Stimulated activated CD8-positive, alpha-beta memory T cell treated with anti-CD3 and anti-CD28 coated beads, Interleukin-15, amount 100 ng/mL, for 24 hours (primary cell): ENCODE measurements around the gene MACROH2A1.

Experiments
- DNase-seq: peaks from one replicate; pipeline ENCODE4 v3.0.0-alpha.2; 2020; ENCODE audit warnings: low read depth

MACROH2A1 gene

DNA sequence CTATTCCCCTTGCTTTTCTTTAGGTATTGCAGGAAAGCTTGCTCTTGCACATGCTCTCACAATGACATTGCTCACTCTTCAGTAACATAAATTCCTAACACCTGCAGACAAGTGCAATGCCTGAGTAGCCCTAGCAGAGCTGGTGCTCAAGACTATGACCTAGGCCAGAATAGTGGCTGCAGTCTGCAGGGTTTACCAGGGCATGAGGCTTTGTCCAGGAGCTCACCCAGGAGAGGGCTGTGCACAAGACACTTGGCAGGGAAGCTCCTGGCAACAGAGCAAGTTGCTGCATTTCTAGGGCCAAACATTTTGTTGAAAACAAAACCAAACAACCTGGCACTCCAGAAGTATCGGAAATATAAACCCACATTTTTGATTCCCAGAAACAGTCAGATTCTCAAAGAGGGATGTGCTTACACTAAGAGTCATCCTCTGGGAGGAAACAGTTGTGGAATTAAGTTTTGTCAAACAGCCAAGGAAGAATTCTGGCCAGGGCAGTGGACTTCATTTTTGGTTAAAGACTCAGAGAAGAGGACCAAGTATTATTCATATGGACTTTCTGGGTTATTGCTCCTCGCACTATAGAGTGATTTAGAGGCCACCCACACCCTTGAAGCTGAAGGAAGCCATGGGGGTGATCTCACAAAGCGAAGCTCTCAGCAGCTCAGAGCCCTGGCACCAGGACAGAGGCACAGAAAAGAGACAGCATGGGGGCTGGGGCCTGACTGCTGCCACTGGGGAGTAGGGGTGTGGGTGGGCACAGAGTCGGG, 44.9 kb downstream of the MACROH2A1 start:
- no peak for DNase-seq

DNA sequence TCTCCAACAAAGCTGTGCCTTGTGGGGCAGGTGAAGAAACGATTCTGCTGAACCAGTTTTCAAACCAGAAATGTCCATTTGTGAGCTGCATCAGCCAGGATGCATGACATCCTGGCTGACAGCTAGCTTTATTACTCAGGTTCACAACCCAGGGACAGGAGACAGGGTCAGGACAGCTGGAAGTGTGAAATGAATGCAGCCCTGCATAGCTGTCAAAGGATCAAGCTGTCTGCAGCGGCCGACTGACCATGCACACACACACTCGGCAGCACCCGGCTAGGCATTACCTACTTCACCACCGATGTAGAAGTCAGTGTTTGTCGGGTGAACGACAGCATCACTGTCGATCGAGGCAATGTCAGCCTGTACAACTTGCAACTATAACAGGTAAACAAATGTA, 48.5 kb downstream of the MACROH2A1 start:
- no peak for DNase-seq

DNA sequence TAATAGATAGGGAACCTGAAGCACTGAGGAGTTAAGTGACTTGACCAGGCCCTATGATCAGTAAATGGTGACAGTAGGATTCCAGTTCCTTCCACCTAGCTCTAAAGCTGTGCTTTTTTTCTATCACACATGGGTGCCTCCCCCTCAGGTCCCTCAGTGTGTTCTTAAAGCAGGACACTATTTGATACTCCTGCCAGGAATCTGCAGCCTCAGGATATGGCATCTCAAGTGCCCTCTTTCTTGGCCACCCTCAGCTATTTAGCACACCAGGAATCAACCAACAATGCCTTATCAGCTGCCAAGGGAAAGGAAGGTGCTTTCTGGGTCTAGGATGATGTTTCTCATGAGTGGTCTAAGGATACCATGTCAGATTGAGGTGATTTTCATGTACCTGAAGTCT, 49.1 kb downstream of the MACROH2A1 start:
- DNase-seq = no peak

DNA sequence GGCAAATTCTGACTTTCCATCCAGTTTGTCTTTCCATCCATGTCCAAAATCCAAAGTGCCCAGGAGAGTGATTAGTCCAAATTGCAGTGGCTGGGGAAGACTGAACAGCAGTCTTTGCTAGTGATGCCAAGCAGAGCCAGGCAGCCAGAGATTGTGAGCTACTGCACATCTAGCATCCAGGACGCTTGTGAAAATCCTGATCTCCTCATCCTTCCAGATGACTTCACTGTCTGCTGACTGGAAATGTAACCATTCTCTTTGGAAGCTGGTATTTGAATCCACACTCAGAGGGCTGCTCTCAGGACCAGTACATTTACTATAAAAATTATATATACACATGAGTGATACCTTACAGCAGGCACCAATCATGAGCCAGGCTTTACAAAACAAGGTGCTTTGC, 49.6 kb downstream of the MACROH2A1 start:
- DNase-seq = no peak

DNA sequence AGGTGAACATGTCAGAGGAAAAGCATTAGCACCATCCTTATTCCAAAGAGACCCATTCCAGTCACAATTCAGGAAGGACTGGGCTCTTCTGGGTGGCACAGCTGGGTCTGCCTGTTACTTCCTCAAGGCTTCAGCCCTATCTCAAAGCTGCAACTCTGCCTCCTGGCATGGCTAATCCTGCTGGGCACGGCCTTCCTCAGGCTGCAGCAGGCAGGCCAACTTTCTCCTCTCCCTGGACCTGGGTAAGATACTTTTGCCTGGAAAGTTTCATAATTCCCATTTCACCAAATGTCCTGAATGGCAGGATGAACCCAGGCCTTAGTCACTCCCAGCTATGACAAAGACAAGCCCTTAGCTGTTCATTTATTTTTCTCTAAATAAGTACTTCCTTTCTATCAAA, 50.1 kb downstream of the MACROH2A1 start:
- DNase-seq = no peak

DNA sequence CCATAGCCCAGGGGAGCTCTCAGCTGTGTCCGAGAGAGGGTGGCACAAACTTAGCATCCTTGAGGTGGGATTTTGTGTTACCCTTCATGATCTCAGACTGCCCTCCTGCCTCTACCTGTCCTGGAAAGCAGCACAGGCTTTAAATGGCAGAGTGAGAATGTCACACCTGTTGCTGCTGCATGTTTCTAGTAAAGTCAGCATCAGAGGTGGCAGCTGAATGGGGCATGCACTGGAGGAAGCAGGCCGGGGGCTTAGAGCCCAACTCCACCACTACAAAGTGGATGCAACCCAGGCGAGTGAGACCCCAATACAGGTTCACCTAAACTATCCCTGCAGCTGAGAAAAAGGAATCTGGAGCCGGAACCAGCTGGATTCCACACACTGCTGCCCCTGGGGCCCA, 51.6 kb downstream of the MACROH2A1 start:
- DNase-seq = no peak

DNA sequence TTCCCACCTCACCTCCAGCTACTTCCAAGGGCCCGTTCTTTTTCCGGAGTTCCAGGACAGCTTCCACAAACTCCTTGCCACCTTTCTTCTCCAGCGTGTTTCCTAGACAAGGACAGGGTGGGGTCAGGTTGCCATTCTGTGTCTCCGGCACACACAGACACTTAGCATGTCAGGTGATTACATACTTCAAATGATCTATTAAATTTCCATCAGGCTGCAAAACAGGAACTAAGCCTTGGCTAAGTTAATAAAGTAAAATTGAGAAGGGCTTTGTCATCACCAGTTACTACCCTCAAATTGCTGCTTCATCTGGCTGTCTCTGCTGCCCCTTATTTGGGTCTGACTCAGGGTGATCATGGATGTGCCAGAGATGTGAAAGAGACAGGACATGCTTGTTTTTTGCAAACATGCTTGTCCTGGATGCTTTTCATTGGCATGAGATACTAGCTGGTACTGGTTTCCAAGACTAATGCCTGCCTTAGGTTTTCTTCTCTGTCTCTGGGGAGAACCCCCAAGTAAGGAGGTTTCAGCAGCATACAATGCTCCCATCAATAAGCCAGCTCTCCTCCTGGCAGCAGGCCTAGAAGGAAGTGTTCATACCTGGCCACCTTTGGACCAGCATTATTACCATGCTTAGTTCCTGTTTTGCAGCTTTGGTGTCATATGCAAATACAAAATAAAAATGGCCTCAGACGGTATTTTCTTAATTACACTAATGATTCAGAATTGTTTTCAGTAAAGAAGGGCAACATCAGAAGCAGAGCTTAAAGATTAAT, 52.9 kb downstream of the MACROH2A1 start:
- no peak for DNase-seq

DNA sequence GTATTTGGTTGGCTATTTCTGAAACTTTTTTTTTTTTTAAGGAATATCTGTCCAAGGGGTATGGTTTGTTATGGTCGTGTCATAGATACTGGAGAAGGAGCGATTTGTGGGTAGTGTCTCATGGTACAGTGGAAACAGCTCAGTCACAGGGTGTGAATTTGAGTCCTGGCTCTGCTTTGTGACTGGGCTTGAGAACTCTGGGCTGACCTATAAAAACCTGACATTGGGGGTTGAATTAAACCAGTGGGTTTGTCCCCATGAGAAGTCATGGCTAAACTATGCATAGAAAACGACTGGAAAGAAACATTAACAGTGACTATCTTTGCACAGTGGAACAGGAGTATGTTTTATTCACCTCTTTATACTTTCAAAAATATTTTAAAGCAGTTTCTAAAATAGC, 54.7 kb downstream of the MACROH2A1 start:
- no peak for DNase-seq

DNA sequence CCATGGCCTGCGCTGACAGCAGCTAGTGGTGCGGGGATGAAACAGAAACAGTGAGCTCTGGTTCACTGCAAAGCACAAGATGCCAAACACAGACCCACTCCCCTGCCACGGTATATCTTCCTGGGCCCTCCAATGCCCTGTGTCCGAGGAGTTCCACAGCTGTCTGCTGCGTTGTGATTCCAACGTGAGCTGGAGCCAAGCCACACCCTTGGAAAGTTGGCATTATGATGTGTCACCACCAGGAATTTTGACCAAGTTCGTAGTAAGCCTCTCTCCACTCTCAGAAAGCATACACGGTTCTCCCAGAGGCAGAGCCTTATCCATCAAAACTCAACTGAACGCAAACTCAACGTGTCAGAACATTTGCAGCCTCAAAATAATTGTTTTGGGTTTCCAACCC, 55.6 kb downstream of the MACROH2A1 start:
- DNase-seq = no peak

DNA sequence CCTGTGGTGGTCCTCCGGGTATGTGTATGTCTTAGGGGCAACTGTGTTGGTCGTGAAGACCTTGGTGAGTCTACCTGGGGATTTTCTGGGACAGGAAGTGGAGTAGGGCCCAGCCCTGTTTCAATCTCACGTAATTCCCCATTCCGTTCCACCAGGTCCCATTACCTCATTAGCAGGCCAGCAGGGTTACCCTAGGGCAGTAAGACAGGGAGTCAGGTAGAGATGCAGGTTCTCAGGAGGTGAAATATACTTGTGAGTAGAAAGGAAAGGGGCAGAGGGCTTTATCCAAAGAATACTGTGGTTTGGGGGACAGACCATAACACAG, 56.5 kb downstream of the MACROH2A1 start:
- no peak for DNase-seq

DNA sequence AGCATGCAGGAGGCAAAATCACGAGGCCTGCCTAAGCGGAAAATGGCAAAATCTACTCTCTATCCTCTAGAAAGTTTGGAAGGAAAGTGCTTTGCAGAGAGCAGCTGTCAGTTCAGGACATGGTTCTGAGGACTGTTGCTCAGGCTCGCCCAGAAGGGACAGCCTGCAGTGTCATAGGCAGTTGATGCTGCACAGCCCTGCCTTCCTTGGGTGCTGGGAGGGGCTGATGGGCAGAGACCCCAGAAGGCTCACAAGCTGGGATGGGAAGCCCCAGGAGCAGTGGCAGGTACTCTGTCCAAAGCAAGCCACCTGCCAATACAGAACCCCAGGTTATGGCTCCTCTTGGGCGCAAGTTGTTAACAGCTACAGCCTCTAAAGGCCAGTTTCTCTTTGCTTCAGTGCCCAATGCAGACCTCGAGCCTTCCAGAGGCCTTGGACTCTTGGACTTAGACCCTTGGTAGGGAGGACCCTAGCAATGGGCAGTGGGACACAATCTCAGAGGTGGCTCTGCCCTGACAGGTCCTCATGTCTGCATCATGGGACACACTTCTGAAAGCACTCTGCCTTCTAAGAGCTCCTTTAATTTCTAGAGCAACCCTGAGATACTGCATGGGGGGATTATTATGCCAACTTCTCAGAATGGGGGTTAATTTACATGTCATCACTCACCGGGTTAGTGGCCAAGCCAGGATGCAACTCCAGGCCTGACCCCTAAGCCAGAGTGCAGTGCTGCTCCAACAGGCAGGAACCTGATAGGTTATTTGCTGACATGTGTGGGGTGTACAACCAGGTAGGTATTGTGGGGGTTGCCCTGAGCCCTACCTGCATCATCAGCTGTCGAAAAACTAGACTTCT, 57.1 kb downstream of the MACROH2A1 start:
- no peak for DNase-seq

DNA sequence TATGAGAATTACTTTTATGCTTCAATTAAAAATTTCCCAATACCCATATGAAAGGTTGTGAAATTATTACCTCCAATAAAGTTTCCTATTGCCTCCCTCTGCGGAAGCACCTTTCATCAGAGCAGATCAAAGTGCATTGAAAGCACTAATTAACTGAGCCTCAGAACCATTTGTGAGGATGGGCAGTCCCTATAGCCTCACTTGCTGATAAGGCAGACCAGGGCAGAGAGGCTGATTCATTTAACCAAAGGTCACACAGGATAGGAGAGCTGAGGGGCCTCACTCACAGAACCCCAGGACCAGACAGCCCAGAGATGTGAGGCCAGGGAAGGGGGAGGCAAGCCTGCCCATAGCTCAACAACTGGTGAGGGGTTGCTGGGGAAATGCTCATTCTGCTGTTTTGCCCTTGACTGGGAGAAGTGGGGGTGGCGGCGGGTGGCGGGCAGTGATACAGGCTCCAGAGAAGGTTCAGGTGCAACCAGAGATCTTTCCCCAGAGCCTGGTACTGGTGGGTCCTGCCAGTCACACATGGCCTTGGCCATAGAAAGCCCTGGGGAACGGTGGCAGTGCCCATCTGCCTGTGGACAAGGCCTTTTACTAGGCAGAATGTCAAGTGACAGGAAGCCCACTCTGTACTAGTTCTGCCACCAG, 57.9 kb downstream of the MACROH2A1 start:
- no peak for DNase-seq

DNA sequence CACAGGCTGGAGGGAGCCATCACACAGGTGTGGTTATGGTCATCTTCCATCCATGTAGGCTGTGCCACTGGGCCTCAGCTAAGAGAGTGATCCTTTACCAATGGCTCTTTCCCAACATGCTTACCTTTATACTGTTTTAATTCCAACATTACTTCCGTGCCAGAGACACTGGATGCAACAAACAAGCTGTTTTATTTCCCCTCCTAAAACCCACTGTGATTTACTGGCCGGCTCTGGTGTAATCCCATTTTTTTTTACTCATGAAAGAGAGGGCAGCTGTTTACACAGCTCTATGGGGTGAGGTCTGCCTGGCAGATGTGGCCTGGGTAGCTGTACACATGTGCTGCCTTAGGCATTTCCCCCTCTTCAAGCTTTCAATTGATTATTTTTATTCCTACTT, 58.5 kb downstream of the MACROH2A1 start:
- DNase-seq = no peak

DNA sequence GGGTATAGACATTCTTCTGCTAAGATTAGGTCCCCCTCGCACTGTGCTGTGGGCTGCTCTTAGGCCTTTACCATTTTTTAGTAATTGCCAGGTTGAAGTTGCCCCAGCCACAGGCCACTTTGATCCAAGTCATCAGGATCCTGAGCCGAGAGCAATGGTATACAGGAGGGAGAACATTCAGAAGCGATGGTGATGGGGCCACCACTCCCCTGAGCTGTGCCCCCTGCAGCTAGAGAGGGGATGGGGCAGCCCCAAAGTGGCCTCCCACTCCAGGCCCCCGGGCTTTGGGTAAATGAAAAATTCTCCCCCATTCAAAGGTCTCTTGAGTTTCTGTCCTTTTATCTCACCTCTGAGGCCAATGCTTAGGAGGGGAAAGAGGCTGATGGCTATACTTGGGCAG, 59.4 kb downstream of the MACROH2A1 start:
- DNase-seq = no peak

DNA sequence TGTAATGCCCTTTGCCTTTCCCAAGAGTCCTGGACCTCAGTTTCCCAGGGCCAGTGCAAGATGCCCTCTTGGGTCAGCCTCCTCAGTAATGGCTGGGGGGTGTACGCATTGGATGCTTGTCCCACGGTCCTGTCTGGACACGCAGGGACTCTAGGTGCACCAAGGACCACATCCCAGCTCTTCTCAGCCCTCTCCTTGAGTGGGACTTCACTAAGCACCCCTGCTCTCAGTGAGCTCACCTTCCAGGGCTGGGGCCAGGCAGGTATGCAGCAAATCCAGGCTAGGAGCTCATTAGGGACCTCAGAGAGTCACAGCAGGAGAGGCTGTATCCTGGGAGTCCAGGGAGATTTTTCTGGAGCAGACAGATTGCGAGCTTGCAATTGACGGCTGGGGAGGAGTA, 59.8 kb downstream of the MACROH2A1 start:
- no peak for DNase-seq

DNA sequence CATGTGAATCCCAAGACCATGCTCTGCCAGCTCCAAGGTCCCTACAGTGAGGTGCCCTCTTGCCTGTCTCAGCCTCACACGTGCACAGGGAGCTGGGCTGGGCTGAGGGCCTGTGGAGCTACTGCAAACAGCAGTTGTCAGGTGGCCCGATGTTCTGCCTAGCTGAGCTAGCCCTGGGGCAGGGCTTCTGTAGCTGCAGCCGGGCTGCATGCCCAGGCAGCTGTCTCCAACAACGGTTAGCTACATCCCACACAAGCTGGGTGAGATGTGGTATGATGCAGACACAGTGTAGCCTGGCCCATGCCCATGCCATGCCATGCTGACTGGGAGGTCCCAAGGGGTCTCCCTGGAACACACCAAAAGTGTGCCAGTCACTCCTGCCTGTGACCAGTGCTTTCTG, 62.0 kb downstream of the MACROH2A1 start:
- no peak for DNase-seq

DNA sequence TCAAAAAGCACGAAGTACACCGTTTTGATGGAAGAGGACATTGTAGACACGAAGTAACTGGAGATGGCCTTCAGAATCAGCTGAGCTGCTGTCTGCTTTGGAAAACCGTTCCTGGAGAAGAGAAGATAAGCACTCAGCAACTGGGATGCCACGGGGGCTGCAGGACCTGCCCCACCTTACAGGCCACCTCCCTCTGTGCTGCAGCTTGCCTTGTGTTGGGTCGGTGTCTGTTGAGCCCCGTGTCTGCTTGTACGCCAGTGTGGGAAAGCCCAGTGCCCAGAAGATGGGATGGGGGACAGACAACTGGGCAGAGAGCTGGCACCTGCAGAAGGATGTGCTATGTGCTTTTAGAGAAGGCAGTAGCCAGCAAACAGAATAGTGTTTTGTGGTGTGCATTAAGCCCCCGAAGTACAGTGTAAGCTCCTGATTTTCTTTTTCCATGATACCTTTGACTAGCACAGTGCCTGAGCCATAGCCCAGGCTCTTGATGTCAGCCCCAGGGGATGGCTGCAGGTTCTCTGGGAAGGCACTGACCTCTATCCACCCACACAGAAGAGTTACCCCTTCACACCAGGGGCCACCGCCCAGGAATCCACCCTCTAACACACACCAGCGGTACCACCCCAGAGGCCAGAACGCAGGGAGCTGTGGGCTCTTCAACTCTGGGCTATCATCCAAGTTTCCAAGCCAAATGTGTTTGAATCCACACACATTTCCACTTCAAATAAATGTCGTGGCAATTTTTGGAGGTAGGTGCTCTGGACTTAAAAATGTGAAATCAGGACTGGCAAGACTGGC, 63.8 kb downstream of the MACROH2A1 start:
- DNase-seq = no peak

DNA sequence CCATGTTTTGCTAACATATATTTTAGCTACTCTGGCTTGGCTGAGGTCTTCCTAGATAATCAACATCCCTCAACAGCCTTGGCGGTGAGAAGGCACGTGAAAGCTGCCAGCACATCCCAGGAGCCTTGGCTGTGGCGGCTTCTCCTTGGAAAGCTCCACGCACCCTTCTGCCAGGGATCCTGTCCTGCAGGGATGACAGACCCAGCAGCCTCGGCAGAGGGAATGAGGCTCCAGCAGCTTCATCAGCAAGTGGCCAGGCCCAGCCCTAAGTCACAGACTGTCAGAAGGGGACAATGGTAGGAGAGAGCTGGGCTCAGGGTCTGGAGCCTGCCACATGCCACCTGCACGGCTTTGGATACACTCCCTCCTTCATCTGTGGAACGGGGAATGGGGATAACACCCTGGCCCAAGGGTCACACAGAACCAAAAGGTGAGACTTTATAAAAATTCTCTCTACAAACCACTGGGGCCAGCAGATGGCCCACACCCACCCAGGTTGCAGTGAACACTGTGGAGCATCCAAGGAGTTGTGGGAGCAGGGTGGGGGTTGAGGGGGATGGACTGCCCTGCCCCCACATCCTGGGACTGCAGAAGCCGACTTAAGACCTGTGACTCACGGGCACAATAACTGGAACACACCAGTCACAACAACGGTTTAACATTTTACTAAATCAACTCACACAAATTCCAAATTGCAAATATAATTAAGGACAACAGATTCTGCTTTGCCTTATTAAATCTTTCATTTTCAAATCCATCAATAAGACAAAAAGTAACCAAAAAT, 65.1 kb downstream of the MACROH2A1 start:
- DNase-seq = no peak

DNA sequence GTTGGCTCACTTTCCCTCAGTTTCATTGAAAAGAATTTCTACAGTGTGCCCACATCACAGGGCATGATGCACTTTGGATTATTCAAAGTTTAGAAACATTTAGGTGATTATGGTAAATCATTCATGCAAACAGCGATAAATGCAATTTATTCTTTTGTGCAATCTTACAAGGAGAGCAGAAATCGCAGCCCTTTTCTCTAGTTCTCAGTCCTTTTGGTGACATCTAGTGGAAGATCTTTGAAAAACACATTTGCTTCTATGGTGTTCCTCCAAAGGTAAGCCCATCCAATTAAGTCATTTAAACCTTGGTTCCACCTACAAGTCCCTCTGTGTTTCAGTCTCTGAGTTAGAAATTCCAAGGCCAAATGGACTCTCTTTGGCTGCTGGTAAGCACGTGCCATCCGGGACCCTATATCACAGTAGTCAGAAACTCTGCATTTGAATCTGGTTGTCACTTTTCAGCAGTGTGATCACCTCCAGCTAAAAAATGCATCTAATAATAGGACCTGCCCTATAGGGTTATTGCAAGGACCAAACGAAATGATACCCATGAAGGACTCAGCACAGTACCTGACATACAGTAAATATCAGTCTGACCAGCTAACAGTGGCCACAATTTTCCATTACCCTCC, 66.4 kb downstream of the MACROH2A1 start:
- no peak for DNase-seq

DNA sequence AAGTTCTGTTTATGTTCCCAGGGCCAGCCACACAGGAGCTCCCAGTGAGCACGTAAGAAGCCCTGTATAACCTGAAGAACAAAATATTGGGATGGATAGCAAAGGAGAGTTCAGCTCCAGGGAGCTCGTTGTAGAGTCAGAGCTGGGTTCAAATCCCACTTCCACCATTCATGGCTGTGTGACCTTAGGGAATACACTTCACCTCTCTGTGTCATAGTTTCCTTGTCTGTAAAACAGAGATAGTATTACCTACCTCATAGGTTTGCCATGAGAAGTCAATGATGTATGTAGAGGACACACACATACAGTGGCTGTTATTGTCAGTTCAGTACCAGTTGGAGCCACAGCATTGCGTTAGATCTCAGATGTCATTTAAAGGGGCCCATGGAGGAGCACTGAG, 67.4 kb downstream of the MACROH2A1 start:
- no peak for DNase-seq

DNA sequence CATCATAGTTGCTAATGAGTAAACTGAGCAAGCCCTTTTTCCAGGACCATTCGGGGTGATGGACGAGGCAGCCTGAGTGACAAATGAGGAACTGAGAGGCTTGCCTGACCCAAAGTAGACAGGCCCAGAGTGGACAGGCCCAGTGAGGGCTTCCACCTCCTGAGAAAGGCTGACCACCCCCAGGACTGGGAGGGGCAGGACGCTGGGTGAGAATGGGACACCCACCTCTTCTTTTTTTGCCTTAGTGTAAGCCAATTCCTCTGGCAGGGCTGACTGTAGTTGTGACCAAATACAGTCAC, 68.3 kb downstream of the MACROH2A1 start:
- no peak for DNase-seq
